K562 (cell line): ENCODE results near the gene PPP1R10. TPM values are rescaled to one million over a fixed set of nuclear protein-coding genes. Genes with fewer than 3 reads are reported as not detected.

Source experiments
- ATF3 ChIP-seq, 2 experiments: fragments of 450-650 bp in 1 of 2; sonication (generic) in 1 of 2; formaldehyde crosslinking in 1 of 2; IDR thresholded peaks in 1 of 2; conservative IDR thresholded peaks in 1 of 2; 2 replicates each; pipeline versions ENCODE4 v1.6.1 to v1.8.1; 2016 to 2023; ENCODE audit warnings: mild to moderate bottlenecking in 2 of 2, moderate library complexity in 2 of 2, inconsistent platforms in 1 of 2, missing genetic modification reagents in 1 of 2
- CCNT2 ChIP-seq: IDR thresholded peaks from 2 replicates; pipeline ENCODE4 v1.6.1; 2011; ENCODE audit warnings: borderline replicate concordance, low read depth, mild to moderate bottlenecking, moderate library complexity, mixed read lengths, low read length; ENCODE audit not compliant: insufficient read length; ENCODE audit errors: extremely low read depth
- CSDE1 ChIP-seq, 2 experiments: fragments of 450-650 bp; IDR thresholded peaks; 2 replicates each; pipeline ENCODE4 v1.6.1; 2016; ENCODE audit warnings: mild to moderate bottlenecking in 1 of 2
- CXXC5 ChIP-seq: fragments of 250-450 bp; sonication (Bioruptor Pico); IDR thresholded peaks from 2 replicates; pipeline ENCODE4 v1.8.0; 2022; ENCODE audit warnings: inconsistent platforms, mild to moderate bottlenecking, moderate library complexity
- FOS ChIP-seq: IDR thresholded peaks from 3 replicates; pipeline ENCODE4 v1.6.1; 2011; ENCODE audit not compliant: insufficient read length; ENCODE audit errors: extremely low read depth
- FOXA1 ChIP-seq: fragments of 450-650 bp; IDR thresholded peaks from 2 replicates; pipeline ENCODE4 v1.6.1; 2016; ENCODE audit warnings: mild to moderate bottlenecking, borderline replicate concordance
- FOXK1 ChIP-seq: sonication (generic); formaldehyde crosslinking; IDR thresholded peaks from 2 replicates; pipeline ENCODE4 v1.8.0; 2022; ENCODE audit warnings: missing genetic modification reagents, mild to moderate bottlenecking, borderline replicate concordance
- HDAC2 ChIP-seq: fragments of 450-650 bp; IDR thresholded peaks from 2 replicates; pipeline ENCODE4 v1.6.1; 2016; ENCODE audit warnings: mild to moderate bottlenecking
- MAZ ChIP-seq, 2 experiments: fragments of 450-650 bp in 1 of 2; sonication (generic) in 1 of 2; formaldehyde crosslinking; IDR thresholded peaks in 1 of 2; conservative IDR thresholded peaks in 1 of 2; 2 replicates each; pipeline versions ENCODE4 v1.4.0 to v1.5.0; 2020; ENCODE audit warnings: mild to moderate bottlenecking in 1 of 2, missing genetic modification reagents in 1 of 2
- MBD1 ChIP-seq: fragments of 250-450 bp; sonication (Bioruptor Pico); IDR thresholded peaks from 2 replicates; pipeline ENCODE4 v1.8.0; 2022; ENCODE audit warnings: inconsistent platforms
- MYBL2 ChIP-seq, 2 experiments: fragments of 450-650 bp in 1 of 2; sonication (generic) in 1 of 2; formaldehyde crosslinking in 1 of 2; IDR thresholded peaks; 2 replicates each; pipeline versions ENCODE4 v1.6.1 to v1.8.1; 2017 to 2022; ENCODE audit warnings: borderline replicate concordance in 1 of 2, inconsistent platforms in 1 of 2, low read depth in 1 of 2, mild to moderate bottlenecking in 1 of 2, missing genetic modification reagents in 1 of 2, moderate library complexity in 1 of 2
- NBN ChIP-seq: fragments of 450-650 bp; IDR thresholded peaks from 2 replicates; pipeline ENCODE4 v1.6.1; 2016; ENCODE audit warnings: low read depth, mild to moderate bottlenecking
- NCOR1 ChIP-seq: fragments of 450-650 bp; IDR thresholded peaks from 2 replicates; pipeline ENCODE4 v1.6.1; 2016; ENCODE audit warnings: mild to moderate bottlenecking, moderate library complexity
- NR3C1 ChIP-seq: sonication (generic); formaldehyde crosslinking; IDR thresholded peaks from 2 replicates; pipeline ENCODE4 v1.8.1; 2022; ENCODE audit warnings: missing genetic modification reagents
- POLR2AphosphoS5 ChIP-seq: IDR thresholded peaks from 2 replicates; pipeline ENCODE4 v1.6.1; 2011; ENCODE audit warnings: mild to moderate bottlenecking, low read depth, low read length, moderate library complexity; ENCODE audit not compliant: control insufficient read depth, insufficient read depth
- RAD21 ChIP-seq, 2 experiments: fragments of 250-450 bp in 1 of 2; fragments of 450-650 bp in 1 of 2; sonication (Bioruptor Pico) in 1 of 2; formaldehyde crosslinking in 1 of 2; IDR thresholded peaks in 1 of 2; conservative IDR thresholded peaks in 1 of 2; 2 replicates each; pipeline versions ENCODE4 v1.4.0 to v1.8.0; 2020 to 2022; ENCODE audit warnings: mild to moderate bottlenecking in 2 of 2, moderate library complexity in 1 of 2
- STAT5A ChIP-seq: IDR thresholded peaks from 2 replicates; pipeline ENCODE4 v1.6.1; 2012; ENCODE audit warnings: low read length, inconsistent platforms, borderline replicate concordance
- TGIF2 ChIP-seq: sonication (generic); formaldehyde crosslinking; IDR thresholded peaks from 2 replicates; pipeline ENCODE4 v1.8.1; 2022; ENCODE audit warnings: mild to moderate bottlenecking, missing genetic modification reagents, moderate library complexity
- ZBTB17 ChIP-seq: fragments of 450-650 bp; formaldehyde crosslinking; IDR thresholded peaks from 2 replicates; pipeline ENCODE4 v1.4.0; 2020; ENCODE audit warnings: mild to moderate bottlenecking
- ZFP36 ChIP-seq: fragments of 150-350 bp; IDR thresholded peaks from 2 replicates; pipeline ENCODE4 v1.6.1; 2018; ENCODE audit warnings: low read length, low read depth; ENCODE audit not compliant: partially characterized antibody
- ZNF212 ChIP-seq: fragments of 450-650 bp; formaldehyde crosslinking; IDR thresholded peaks from 2 replicates; pipeline ENCODE4 v1.4.0; 2020; ENCODE audit warnings: mild to moderate bottlenecking
- ZNF24 ChIP-seq: fragments of 450-650 bp; IDR thresholded peaks from 2 replicates; pipeline ENCODE4 v1.6.1; 2016
- polyA plus RNA-seq, 8 experiments: library from polyadenylated mRNA; depleted of rRNA in 4 of 8; stranded (reverse) in 5 of 8; unstranded in 3 of 8; fragments of >200 nt; fragmentation: Nextera tagmentation in 2 of 8; fragmentation: Illumina TruSeq in 1 of 8; extraction: Ambion mirVana in 2 of 8; extraction: Trizol in 1 of 8; gene quantifications; 2 replicates each; pipeline versions ENCODE4 v1.2.1 to v1.2.3, GENCODE V29; 2011 to 2014; ENCODE audit warnings: inconsistent platforms in 1 of 8, missing spikeins in 1 of 8
- total RNA-seq, 7 experiments: library from RNA; depleted of rRNA in 6 of 7; stranded (reverse); fragments of >200 nt in 6 of 7; fragmentation: Illumina TruSeq in 2 of 7; extraction: Trizol in 2 of 7; gene quantifications; 2 replicates each; pipeline versions ENCODE4 v1.2.1 to v1.2.3, GENCODE V29; 2011 to 2021; ENCODE audit warnings: low replicate concordance in 1 of 7
- TF ChIP-seq, protein P1 (sequence below): fragments of 450-650 bp; formaldehyde crosslinking; IDR thresholded peaks from 2 replicates; pipeline ENCODE4 v1.4.0; 2020; ENCODE audit warnings: mild to moderate bottlenecking, moderate library complexity

PPP1R10 gene
- total and polyA plus RNA-seq, 9 of the 15 experiments (the other 6 are each of a cell fraction or from before 2014, with no cell fraction given) = 14.1 to 65.5 (median 32.6) TPM

DNA sequence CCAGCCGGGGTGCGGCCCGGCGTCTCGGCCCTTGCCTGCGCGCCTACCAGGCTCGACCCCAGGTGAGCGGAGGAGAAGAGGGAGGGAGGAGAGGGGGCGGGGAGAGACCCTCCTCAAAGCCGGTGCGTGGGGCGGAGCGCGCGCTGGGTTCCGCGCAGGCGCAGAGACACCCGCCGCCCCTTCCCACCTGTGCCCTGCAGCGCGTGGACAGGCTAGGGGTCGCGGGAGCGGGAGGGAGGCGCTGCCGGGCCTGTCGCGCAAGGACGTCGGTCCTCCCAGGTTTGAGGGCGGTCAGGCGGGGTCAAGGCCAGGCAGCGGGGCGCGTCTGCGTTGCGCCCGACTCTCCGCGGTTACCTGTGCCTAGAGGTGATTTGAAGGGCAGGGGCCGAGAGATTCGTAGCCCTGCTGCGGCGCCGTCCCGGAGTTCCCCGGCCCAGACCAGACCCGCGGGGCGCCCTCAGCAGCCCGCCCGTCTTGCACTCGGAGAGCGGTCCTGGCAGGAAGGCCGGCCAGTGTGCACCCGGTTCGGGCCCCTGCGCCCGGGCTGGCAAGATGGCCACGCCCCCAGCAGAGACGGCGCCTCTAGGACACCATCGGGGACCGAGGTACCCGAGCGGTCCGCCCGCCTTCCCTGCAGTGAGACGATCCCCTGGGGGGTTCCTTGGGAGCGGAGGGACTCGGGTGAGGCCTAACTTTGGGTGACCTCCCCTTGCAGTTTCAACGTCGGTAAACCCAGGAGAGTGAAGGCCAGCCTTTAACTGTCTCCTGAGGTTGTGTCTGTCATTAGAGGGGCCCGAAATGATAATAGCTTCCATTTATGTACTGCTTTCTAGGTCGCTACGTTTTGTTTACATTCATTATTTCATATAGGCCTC, 30.4 kb upstream of the PPP1R10 start (continued):
- TF ChIP-seq POLR2AphosphoS5 = peak; percentile 32
- peak; percentile 69 for TF ChIP-seq CCNT2
- peak; percentile 79; the same call in 1 of the 2 replicates for TF ChIP-seq HDAC2
- no peak for TF ChIP-seq ATF3 (IDR thresholded peaks at IDR 0.05)
- TF ChIP-seq ATF3 (CRISPR knock-in tag; conservative IDR thresholded peaks at IDR 0.05) = no peak
- no peak for TF ChIP-seq FOXA1
- TF ChIP-seq FOS = no peak
- no peak; the same call in 1 of the 2 replicates for TF ChIP-seq ZBTB17
- no peak for TF ChIP-seq NBN
- 0 out of 2 replicates have a peak, but pooled peaks have one; percentile 12 for TF ChIP-seq TGIF2 (CRISPR knock-in tag)
- 0 out of 2 replicates have a peak, but pooled peaks have one; percentile 28 for TF ChIP-seq ZNF24
- TF ChIP-seq MAZ (CRISPR knock-in tag; conservative IDR thresholded peaks at IDR 0.05 in 1 of 2, IDR thresholded peaks at IDR 0.05 in 1 of 2) = peak; percentile 61 to 74; a peak in 3 of 4 replicates
- TF ChIP-seq RAD21 (CRISPR knock-in tag; conservative IDR thresholded peaks at IDR 0.05 in 1 of 2, IDR thresholded peaks at IDR 0.05 in 1 of 2) = peak in 1 of 2 experiments; percentile 2; a peak in 1 of 4 replicates
- TF ChIP-seq NR3C1 (CRISPR knock-in tag) = no peak
- no peak for TF ChIP-seq ZNF212 (CRISPR knock-in tag)
- TF ChIP-seq NCOR1 = no peak
- TF ChIP-seq MYBL2 (IDR thresholded peaks at IDR 0.05; ENCODE audit: low read depth) = no peak
- no peak for TF ChIP-seq MYBL2 (CRISPR knock-in tag; IDR thresholded peaks at IDR 0.05; ENCODE audit: borderline replicate concordance)
- TF ChIP-seq CXXC5 (CRISPR knock-in tag) = peak; percentile 77
- TF ChIP-seq ZFP36 = no peak
- TF ChIP-seq, protein P1, sequence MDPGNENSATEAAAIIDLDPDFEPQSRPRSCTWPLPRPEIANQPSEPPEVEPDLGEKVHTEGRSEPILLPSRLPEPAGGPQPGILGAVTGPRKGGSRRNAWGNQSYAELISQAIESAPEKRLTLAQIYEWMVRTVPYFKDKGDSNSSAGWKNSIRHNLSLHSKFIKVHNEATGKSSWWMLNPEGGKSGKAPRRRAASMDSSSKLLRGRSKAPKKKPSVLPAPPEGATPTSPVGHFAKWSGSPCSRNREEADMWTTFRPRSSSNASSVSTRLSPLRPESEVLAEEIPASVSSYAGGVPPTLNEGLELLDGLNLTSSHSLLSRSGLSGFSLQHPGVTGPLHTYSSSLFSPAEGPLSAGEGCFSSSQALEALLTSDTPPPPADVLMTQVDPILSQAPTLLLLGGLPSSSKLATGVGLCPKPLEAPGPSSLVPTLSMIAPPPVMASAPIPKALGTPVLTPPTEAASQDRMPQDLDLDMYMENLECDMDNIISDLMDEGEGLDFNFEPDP (CRISPR knock-in tag) = no peak; the same call in 1 of the 2 replicates
- peak; percentile 65; the same call in 1 of the 2 replicates for TF ChIP-seq FOXK1 (CRISPR knock-in tag)
- no peak for TF ChIP-seq MBD1
- no peak for TF ChIP-seq STAT5A
- no peak for TF ChIP-seq CSDE1 (IDR thresholded peaks at IDR 0.05)
